K562 (cell line): ENCODE data around the gene KRTAP5-4. TPM values are rescaled to one million over a fixed set of nuclear protein-coding genes. Genes with fewer than 3 reads are reported as not detected.
A peak's percentile ranks its signal among the peaks of the same experiment; 100 is the strongest.

Source experiments
- CTBP1 ChIP-seq: fragments of 450-650 bp; IDR thresholded peaks from 2 replicates; pipeline ENCODE4 v1.6.1; 2016; ENCODE audit warnings: borderline replicate concordance
- FOXP4 ChIP-seq: sonication (generic); formaldehyde crosslinking; IDR thresholded peaks from 2 replicates; pipeline ENCODE4 v1.8.0; 2022; ENCODE audit warnings: mild to moderate bottlenecking, missing genetic modification reagents, borderline replicate concordance
- GTF2F1 ChIP-seq: IDR thresholded peaks from 2 replicates; pipeline ENCODE4 v1.6.1; 2011; ENCODE audit warnings: low read depth, low read length, improper control_type of control experiment
- KLF13 ChIP-seq: fragments of 450-650 bp; IDR thresholded peaks from 2 replicates; pipeline ENCODE4 v1.6.1; 2016; ENCODE audit warnings: missing genetic modification characterization, low read depth, mild to moderate bottlenecking, missing compliant biosample characterization, moderate library complexity, borderline replicate concordance
- MTA3 ChIP-seq: fragments of 450-650 bp; formaldehyde crosslinking; IDR thresholded peaks from 2 replicates; pipeline ENCODE4 v1.6.1; 2017; ENCODE audit warnings: mild to moderate bottlenecking, borderline replicate concordance
- SMARCA4 ChIP-seq: fragments of 450-650 bp; IDR thresholded peaks from 2 replicates; pipeline ENCODE4 v1.6.1; 2016
- SNIP1 ChIP-seq: fragments of 450-650 bp; IDR thresholded peaks from 2 replicates; pipeline ENCODE4 v1.7.1; 2017; ENCODE audit warnings: low read depth, mild to moderate bottlenecking
- ZBTB33 ChIP-seq: sonication (generic); formaldehyde crosslinking; IDR thresholded peaks from 2 replicates; pipeline ENCODE4 v1.8.1; 2023; ENCODE audit warnings: mild to moderate bottlenecking, missing genetic modification reagents
- ZFX ChIP-seq: sonication (generic); formaldehyde crosslinking; IDR thresholded peaks from 2 replicates; pipeline ENCODE4 v1.8.0; 2022; ENCODE audit warnings: mild to moderate bottlenecking, missing genetic modification reagents, moderate library complexity
- ZKSCAN8 ChIP-seq: fragments of 200-800 bp; sonication (Bioruptor generic); IDR thresholded peaks from 2 replicates; pipeline ENCODE4 v1.6.1; 2016; ENCODE audit warnings: missing genetic modification characterization, missing compliant biosample characterization
- polyA plus RNA-seq, 8 experiments: library from polyadenylated mRNA; depleted of rRNA in 4 of 8; stranded (reverse) in 5 of 8; unstranded in 3 of 8; fragments of >200 nt; fragmentation: Nextera tagmentation in 2 of 8; fragmentation: Illumina TruSeq in 1 of 8; extraction: Ambion mirVana in 2 of 8; extraction: Trizol in 1 of 8; gene quantifications; 2 replicates each; pipeline versions ENCODE4 v1.2.1 to v1.2.3, GENCODE V29; 2011 to 2014; ENCODE audit warnings: inconsistent platforms in 1 of 8, missing spikeins in 1 of 8
- total RNA-seq, 7 experiments: library from RNA; depleted of rRNA in 6 of 7; stranded (reverse); fragments of >200 nt in 6 of 7; fragmentation: Illumina TruSeq in 2 of 7; extraction: Trizol in 2 of 7; gene quantifications; 2 replicates each; pipeline versions ENCODE4 v1.2.1 to v1.2.3, GENCODE V29; 2011 to 2021; ENCODE audit warnings: low replicate concordance in 1 of 7

Gene KRTAP5-4
- total and polyA plus RNA-seq, 9 of the 15 experiments (the other 6 are each of a cell fraction or from before 2014, with no cell fraction given), result not detected

- TF ChIP-seq ZFX (CRISPR knock-in tag) (0 out of 2 replicates have a peak, but pooled peaks have one; percentile 5), GTF2F1 (no peak), SNIP1 (no peak), CTBP1 (0 out of 2 replicates have a peak, but pooled peaks have one; percentile 15), ZKSCAN8 (peak; percentile 95), FOXP4 (CRISPR knock-in tag) (no peak), ZBTB33 (CRISPR knock-in tag) (no peak), MTA3 (no peak), KLF13 (no peak), SMARCA4 (no peak)
Measured at GRCh38 chr11:1573077-1573902, 48.6 kb downstream of the KRTAP5-4 start (continued).
